ENCODE data around the gene ATP10B. TPM values are rescaled to one million over a fixed set of nuclear protein-coding genes. Genes with fewer than 3 reads are reported as not detected.
"Not testable (repeated sequence)": the region's sequence is repeated elsewhere in the genome, so short reads cannot be mapped to it uniquely, and the experiment has no call there.

Gene ATP10B
- not detected for polyA plus RNA-seq (2013, experiment 1 of 4)
- 0.18 TPM for polyA plus RNA-seq (2013, experiment 2 of 4)
- polyA plus RNA-seq (2013, experiment 3 of 4) = not detected
- polyA plus RNA-seq (2013, experiment 4 of 4) = not detected

- H3K36me3 ChIP-seq (ENCODE audit: control insufficient read depth, insufficient read depth, low read length) = no peaks in the 10 kb centered on the region
- H3K27me3 ChIP-seq (ENCODE audit: control insufficient read depth, insufficient read depth, low read length, poor library complexity, severe bottlenecking) = no peaks in the 10 kb centered on the region
- no peak within 1 kb of the TSS for H3K27ac ChIP-seq (ENCODE audit: insufficient read depth, low read depth, low read length, poor library complexity, severe bottlenecking)
- H3K4me1 ChIP-seq (ENCODE audit: control insufficient read depth, insufficient read depth, low read length) = no peaks in the 10 kb centered on the region
- no peak within 1 kb of the TSS for H3K4me3 ChIP-seq (ENCODE audit: insufficient read depth, low read depth, low read length)
- WGBS, 2 experiments = 66 to 68% methylated on average over 4 of the region's 4 CpGs
- no peaks in the 10 kb centered on the region for H3K9me3 ChIP-seq (ENCODE audit: control insufficient read depth, low read length)
Measured at GRCh38 chr5:160852049-160852448, at the start of gene ATP10B. TSS of gene ATP10B (minus strand) at chr5:160852211. CDS start at chr5:160688074, 164,137 bp downstream.

GRCh38 chr5:160901656-160902055, 49.6 kb upstream of the ATP10B start:
- no peaks in the 10 kb centered on the region for H3K9me3 ChIP-seq (ENCODE audit: control insufficient read depth, low read length)
- no peak overlapping the region for H3K4me3 ChIP-seq (ENCODE audit: insufficient read depth, low read depth, low read length)
- no peak overlapping the region for H3K27ac ChIP-seq (ENCODE audit: insufficient read depth, low read depth, low read length, poor library complexity, severe bottlenecking)
- WGBS, 2 experiments = 83% methylated on average over 1 of the region's 1 CpG; no CpG with 5 or more reads in 1 of the 2 experiments
- H3K36me3 ChIP-seq (ENCODE audit: control insufficient read depth, insufficient read depth, low read length) = no peaks in the 10 kb centered on the region
- H3K4me1 ChIP-seq (ENCODE audit: control insufficient read depth, insufficient read depth, low read length) = no peaks in the 10 kb centered on the region
- H3K27me3 ChIP-seq (ENCODE audit: control insufficient read depth, insufficient read depth, low read length, poor library complexity, severe bottlenecking) = no peaks in the 10 kb centered on the region

GRCh38 chr5:160899735-160900134, 47.7 kb upstream of the ATP10B start:
- Histone ChIP-seq H3K27me3 (ENCODE audit: control insufficient read depth, insufficient read depth, low read length, poor library complexity, severe bottlenecking) (no peaks in the 10 kb centered on the region), H3K4me1 (ENCODE audit: control insufficient read depth, insufficient read depth, low read length) (no peaks in the 10 kb centered on the region), H3K9me3 (ENCODE audit: control insufficient read depth, low read length) (no peaks in the 10 kb centered on the region), H3K27ac (ENCODE audit: insufficient read depth, low read depth, low read length, poor library complexity, severe bottlenecking) (no peak overlapping the region), H3K36me3 (ENCODE audit: control insufficient read depth, insufficient read depth, low read length) (no peaks in the 10 kb centered on the region), H3K4me3 (ENCODE audit: insufficient read depth, low read depth, low read length) (no peak overlapping the region)
- WGBS, 2 experiments = 67 to 70% methylated on average over 4 of the region's 4 CpGs

GRCh38 chr5:160893180-160893964, 41.4 kb upstream of the ATP10B start:
- not testable (repeated sequence) for H3K4me3 ChIP-seq (ENCODE audit: insufficient read depth, low read depth, low read length); H3K27me3 ChIP-seq (ENCODE audit: control insufficient read depth, insufficient read depth, low read length, poor library complexity, severe bottlenecking); H3K27ac ChIP-seq (ENCODE audit: insufficient read depth, low read depth, low read length, poor library complexity, severe bottlenecking); H3K36me3 ChIP-seq (ENCODE audit: control insufficient read depth, insufficient read depth, low read length); H3K4me1 ChIP-seq (ENCODE audit: control insufficient read depth, insufficient read depth, low read length); H3K9me3 ChIP-seq (ENCODE audit: control insufficient read depth, low read length)
- 90 to 93% methylated on average over 6 of the region's 6 CpGs for WGBS, 2 experiments

GRCh38 chr5:160887780-160888179, 35.8 kb upstream of the ATP10B start:
- no peak overlapping the region for H3K27ac ChIP-seq (ENCODE audit: insufficient read depth, low read depth, low read length, poor library complexity, severe bottlenecking)
- H3K36me3 ChIP-seq (ENCODE audit: control insufficient read depth, insufficient read depth, low read length) = no peaks in the 10 kb centered on the region
- no peaks in the 10 kb centered on the region for H3K27me3 ChIP-seq (ENCODE audit: control insufficient read depth, insufficient read depth, low read length, poor library complexity, severe bottlenecking)
- H3K4me1 ChIP-seq (ENCODE audit: control insufficient read depth, insufficient read depth, low read length) = peaks cover 7% of the 10 kb centered on the region
- WGBS, 2 experiments = 99 to 100% methylated on average over 3 of the region's 3 CpGs
- H3K9me3 ChIP-seq (ENCODE audit: control insufficient read depth, low read length) = no peaks in the 10 kb centered on the region
- H3K4me3 ChIP-seq (ENCODE audit: insufficient read depth, low read depth, low read length) = no peak overlapping the region

GRCh38 chr5:160873560-160874200, 21.7 kb upstream of the ATP10B start:
- H3K36me3 ChIP-seq (ENCODE audit: control insufficient read depth, insufficient read depth, low read length); H3K27ac ChIP-seq (ENCODE audit: insufficient read depth, low read depth, low read length, poor library complexity, severe bottlenecking); H3K4me1 ChIP-seq (ENCODE audit: control insufficient read depth, insufficient read depth, low read length); H3K27me3 ChIP-seq (ENCODE audit: control insufficient read depth, insufficient read depth, low read length, poor library complexity, severe bottlenecking); H3K9me3 ChIP-seq (ENCODE audit: control insufficient read depth, low read length): not testable (repeated sequence)
- peak overlapping the region; percentile 20 for H3K4me3 ChIP-seq (ENCODE audit: insufficient read depth, low read depth, low read length)
- 11 to 16% methylated on average over 16 to 19 of the region's 21 CpGs for WGBS, 2 experiments

GRCh38 chr5:160869989-160870521, 18.0 kb upstream of the ATP10B start:
- 45 to 57% methylated on average over 3 of the region's 4 CpGs for WGBS, 2 experiments
- no peaks in the 10 kb centered on the region for H3K27me3 ChIP-seq (ENCODE audit: control insufficient read depth, insufficient read depth, low read length, poor library complexity, severe bottlenecking)

GRCh38 chr5:160867976-160868375, 16.0 kb upstream of the ATP10B start:
- H3K4me3 ChIP-seq (ENCODE audit: insufficient read depth, low read depth, low read length) = no peak overlapping the region
- no peaks in the 10 kb centered on the region for H3K9me3 ChIP-seq (ENCODE audit: control insufficient read depth, low read length)
- no peaks in the 10 kb centered on the region for H3K4me1 ChIP-seq (ENCODE audit: control insufficient read depth, insufficient read depth, low read length)
- no peaks in the 10 kb centered on the region for H3K27me3 ChIP-seq (ENCODE audit: control insufficient read depth, insufficient read depth, low read length, poor library complexity, severe bottlenecking)
- H3K27ac ChIP-seq (ENCODE audit: insufficient read depth, low read depth, low read length, poor library complexity, severe bottlenecking) = no peak overlapping the region
- no peaks in the 10 kb centered on the region for H3K36me3 ChIP-seq (ENCODE audit: control insufficient read depth, insufficient read depth, low read length)
- WGBS, 2 experiments = 95 to 96% methylated on average over 6 of the region's 6 CpGs

More at GRCh38 chr5:160869989-160870521, 18.0 kb upstream of the ATP10B start:
- no peak overlapping the region for H3K27ac ChIP-seq (ENCODE audit: insufficient read depth, low read depth, low read length, poor library complexity, severe bottlenecking)
- H3K4me1 ChIP-seq (ENCODE audit: control insufficient read depth, insufficient read depth, low read length) = no peaks in the 10 kb centered on the region
- no peak overlapping the region for H3K4me3 ChIP-seq (ENCODE audit: insufficient read depth, low read depth, low read length)
- H3K36me3 ChIP-seq (ENCODE audit: control insufficient read depth, insufficient read depth, low read length) = no peaks in the 10 kb centered on the region
- no peaks in the 10 kb centered on the region for H3K9me3 ChIP-seq (ENCODE audit: control insufficient read depth, low read length)

- 94 to 96% methylated on average over 2 of the region's 2 CpGs for WGBS, 2 experiments
Measured at GRCh38 chr5:160851451-160851850, 560 bp downstream of the ATP10B start.

GRCh38 chr5:160850421-160850820, 1.6 kb downstream of the ATP10B start:
- Histone ChIP-seq H3K36me3 (ENCODE audit: control insufficient read depth, insufficient read depth, low read length) (no peaks in the 10 kb centered on the region), H3K4me1 (ENCODE audit: control insufficient read depth, insufficient read depth, low read length) (no peaks in the 10 kb centered on the region), H3K27ac (ENCODE audit: insufficient read depth, low read depth, low read length, poor library complexity, severe bottlenecking) (no peak overlapping the region), H3K4me3 (ENCODE audit: insufficient read depth, low read depth, low read length) (no peak overlapping the region), H3K9me3 (ENCODE audit: control insufficient read depth, low read length) (no peaks in the 10 kb centered on the region), H3K27me3 (ENCODE audit: control insufficient read depth, insufficient read depth, low read length, poor library complexity, severe bottlenecking) (no peaks in the 10 kb centered on the region)
- 88 to 100% methylated on average over 3 of the region's 3 CpGs for WGBS, 2 experiments

More at GRCh38 chr5:160851451-160851850, 560 bp downstream of the ATP10B start:
- Histone ChIP-seq H3K36me3 (ENCODE audit: control insufficient read depth, insufficient read depth, low read length) (no peaks in the 10 kb centered on the region), H3K27me3 (ENCODE audit: control insufficient read depth, insufficient read depth, low read length, poor library complexity, severe bottlenecking) (no peaks in the 10 kb centered on the region), H3K9me3 (ENCODE audit: control insufficient read depth, low read length) (no peaks in the 10 kb centered on the region), H3K27ac (ENCODE audit: insufficient read depth, low read depth, low read length, poor library complexity, severe bottlenecking) (no peak overlapping the region), H3K4me3 (ENCODE audit: insufficient read depth, low read depth, low read length) (no peak overlapping the region), H3K4me1 (ENCODE audit: control insufficient read depth, insufficient read depth, low read length) (no peaks in the 10 kb centered on the region)
